IMR-90 (cell line): ENCODE measurements around the gene ZFYVE28. TPM values are rescaled to one million over a fixed set of nuclear protein-coding genes. Genes with fewer than 3 reads are reported as not detected.

Experiments
- ATAC-seq: fragments of 200-7000 bp; cut with Tn5 transposase; 2 replicates; pipeline ENCODE4 v1.9.1; 2020; ENCODE audit warnings: low read depth, mild to moderate bottlenecking, moderate library complexity
- BruUV-seq: library from RNA; stranded (reverse); fragments of 400-500 nt; replicated peaks from 2 replicates; lab custom pipeline; 2021; lab: Mats Ljungman, UMichigan
- CTCF ChIA-PET: fragments of 300-600 bp; formaldehyde crosslinking; extraction: SDS; loops from one replicate; lab custom pipeline; 2021; ENCODE audit warnings: antibody characterized with exemption; lab: Yijun Ruan, JAX
- POLR2A ChIA-PET: fragments of 300-600 bp; sonication (Branson Sonifier 250); formaldehyde crosslinking; loops from one replicate; lab custom pipeline; 2022; ENCODE audit warnings: antibody characterized with exemption; ENCODE audit not compliant: unreplicated experiment; lab: Charles Lee
- DNase-seq: peaks from one replicate; pipeline ENCODE4 v3.0.0; 2013
- H2AFZ ChIP-seq: replicated peaks from 2 replicates; pipeline ENCODE3; 2013; ENCODE audit warnings: low read length, mild to moderate bottlenecking; ENCODE audit not compliant: poor library complexity
- H2AK5ac ChIP-seq: 2 replicates; pipeline ENCODE4 v1.6.1; 2013; ENCODE audit warnings: low read depth, low read length, inconsistent platforms
- H2AK9ac ChIP-seq: replicated peaks from 2 replicates; pipeline ENCODE3; 2013; ENCODE audit warnings: mild to moderate bottlenecking, low read depth, low read length, moderate library complexity; ENCODE audit not compliant: poor library complexity
- H2BK120ac ChIP-seq: 2 replicates; pipeline ENCODE4 v1.6.1; 2013; ENCODE audit warnings: low read depth, low read length, inconsistent platforms
- H2BK15ac ChIP-seq: 3 replicates; pipeline ENCODE4 v1.6.1; 2013; ENCODE audit warnings: low read depth, low read length, inconsistent platforms
- H2BK20ac ChIP-seq: 2 replicates; pipeline ENCODE4 v1.6.1; 2013; ENCODE audit warnings: low read depth, mild to moderate bottlenecking, inconsistent platforms, low read length, moderate library complexity
- H2BK5ac ChIP-seq: 2 replicates; pipeline ENCODE4 v1.6.1; 2013; ENCODE audit warnings: mild to moderate bottlenecking, low read depth, low read length, inconsistent platforms; ENCODE audit not compliant: poor library complexity, severe bottlenecking
- H3K14ac ChIP-seq: replicated peaks from 2 replicates; pipeline ENCODE4 v1.6.1; 2013; ENCODE audit warnings: low read depth, low read length, inconsistent platforms
- H3K18ac ChIP-seq: 2 replicates; pipeline ENCODE4 v1.6.1; 2013; ENCODE audit warnings: low read depth, low read length, control low read depth
- H3K23ac ChIP-seq: 2 replicates; pipeline ENCODE4 v1.6.1; 2013; ENCODE audit warnings: low read depth, low read length, inconsistent platforms
- H3K27ac ChIP-seq: 2 replicates; pipeline ENCODE4 v1.5.1; 2013; ENCODE audit warnings: mild to moderate bottlenecking, control low read depth, low read length; ENCODE audit not compliant: insufficient read depth
- H3K27me3 ChIP-seq: 2 replicates; pipeline ENCODE4 v1.6.1; 2013; ENCODE audit warnings: low read length; ENCODE audit not compliant: control insufficient read depth, insufficient read depth
- H3K36me3 ChIP-seq: 2 replicates; pipeline ENCODE4 v1.6.1; 2013; ENCODE audit warnings: low read length, mixed read lengths; ENCODE audit not compliant: control insufficient read depth, insufficient read depth
- H3K4ac ChIP-seq: 2 replicates; pipeline ENCODE4 v1.6.1; 2013; ENCODE audit warnings: low read depth, low read length, inconsistent platforms
- H3K4me1 ChIP-seq: 2 replicates; pipeline ENCODE4 v1.6.1; 2013; ENCODE audit warnings: low read length, mixed read lengths; ENCODE audit not compliant: control insufficient read depth, insufficient read depth
- H3K4me2 ChIP-seq: 2 replicates; pipeline ENCODE4 v1.6.1; 2013; ENCODE audit warnings: low read depth, mild to moderate bottlenecking, control low read depth, low read length, moderate library complexity
- H3K4me3 ChIP-seq: 2 replicates; pipeline ENCODE4 v1.5.1; 2013; ENCODE audit warnings: low read depth, mild to moderate bottlenecking, control low read depth, low read length, moderate library complexity; ENCODE audit not compliant: insufficient read depth
- H3K56ac ChIP-seq: 2 replicates; pipeline ENCODE4 v1.6.1; 2013; ENCODE audit warnings: low read length, inconsistent platforms; ENCODE audit not compliant: insufficient read depth; ENCODE audit errors: extremely low read depth
- H3K79me1 ChIP-seq, 2 experiments: 2 replicates each; pipeline ENCODE4 v1.6.1; 2013; ENCODE audit warnings: low read length in 2 of 2, inconsistent platforms in 1 of 2, low read depth in 1 of 2
- H3K9ac ChIP-seq: 2 replicates; pipeline ENCODE4 v1.6.1; 2013; ENCODE audit warnings: low read depth, low read length, control low read depth
- H3K9me1 ChIP-seq: 2 replicates; pipeline ENCODE4 v1.6.1; 2013; ENCODE audit warnings: low read length, inconsistent platforms; ENCODE audit not compliant: insufficient read depth
- H3K9me3 ChIP-seq: 2 replicates; pipeline ENCODE4 v1.6.1; 2013; ENCODE audit warnings: low read length; ENCODE audit not compliant: control insufficient read depth, insufficient read depth
- H4K20me1 ChIP-seq: 2 replicates; pipeline ENCODE4 v1.6.1; 2013; ENCODE audit warnings: low read length, inconsistent platforms; ENCODE audit not compliant: insufficient read depth
- H4K5ac ChIP-seq: 2 replicates; pipeline ENCODE4 v1.6.1; 2013; ENCODE audit warnings: mild to moderate bottlenecking, low read depth, low read length, control low read depth
- H4K8ac ChIP-seq, 2 experiments: 2 replicates each; pipeline ENCODE4 v1.6.1; 2013; ENCODE audit warnings: low read depth in 2 of 2, low read length in 2 of 2, control low read depth in 1 of 2, inconsistent platforms in 1 of 2
- H4K91ac ChIP-seq: 2 replicates; pipeline ENCODE4 v1.6.1; 2013; ENCODE audit warnings: low read depth, low read length, inconsistent platforms; ENCODE audit not compliant: insufficient read depth
- BHLHE40 ChIP-seq: fragments of 150-350 bp; IDR thresholded peaks from 2 replicates; pipeline ENCODE4 v1.6.1; 2016; ENCODE audit warnings: mild to moderate bottlenecking, low read depth, low read length
- CEBPB ChIP-seq: IDR thresholded peaks from 2 replicates; pipeline ENCODE4 v1.6.1; 2012; ENCODE audit warnings: low read depth, low read length, improper control_type of control experiment
- CHD1 ChIP-seq: IDR thresholded peaks from 2 replicates; pipeline ENCODE4 v1.6.1; 2012; ENCODE audit warnings: low read depth, low read length, improper control_type of control experiment
- CTCF ChIP-seq: conservative IDR thresholded peaks from 2 replicates; pipeline ENCODE4 v1.5.1; 2012; ENCODE audit warnings: mild to moderate bottlenecking, low read depth, low read length, improper control_type of control experiment
- ELK1 ChIP-seq: fragments of 150-350 bp; IDR thresholded peaks from 2 replicates; pipeline ENCODE4 v1.6.1; 2016; ENCODE audit warnings: low read depth, mild to moderate bottlenecking, low read length, moderate library complexity, borderline replicate concordance
- FOS ChIP-seq: fragments of 150-350 bp; IDR thresholded peaks from 2 replicates; pipeline ENCODE4 v1.6.1; 2016; ENCODE audit warnings: low read depth, low read length
- MAFK ChIP-seq: IDR thresholded peaks from 2 replicates; pipeline ENCODE4 v1.6.1; 2012; ENCODE audit warnings: low read depth, low read length, improper control_type of control experiment
- MAZ ChIP-seq: IDR thresholded peaks from 2 replicates; pipeline ENCODE4 v1.6.1; 2012; ENCODE audit warnings: low read depth, mild to moderate bottlenecking, low read length, improper control_type of control experiment, moderate library complexity, borderline replicate concordance
- MXI1 ChIP-seq: IDR thresholded peaks from 2 replicates; pipeline ENCODE4 v1.6.1; 2012; ENCODE audit warnings: low read depth, mild to moderate bottlenecking, low read length, moderate library complexity, borderline replicate concordance
- NFE2L2 ChIP-seq: fragments of 150-350 bp; IDR thresholded peaks from 2 replicates; pipeline ENCODE4 v1.6.1; 2016; ENCODE audit warnings: low read depth, mild to moderate bottlenecking, low read length
- POLR2A ChIP-seq: IDR thresholded peaks from 2 replicates; pipeline ENCODE4 v1.6.1; 2012; ENCODE audit warnings: mild to moderate bottlenecking, low read depth, low read length
- SMC3 ChIP-seq: fragments of 150-350 bp; IDR thresholded peaks from 2 replicates; pipeline ENCODE4 v1.6.1; 2016; ENCODE audit warnings: low read depth, mild to moderate bottlenecking, antibody characterized with exemption, low read length, moderate library complexity
- WGBS, 2 experiments: methylation state at CpG; one replicate each; pipeline versions ENCODE4 v1.1.5 to v1.1.7; 2013; ENCODE audit warnings: missing lambda C conversion rate in 2 of 2; ENCODE audit not compliant: insufficient read length in 1 of 2; ENCODE audit errors: extremely low coverage in 2 of 2; 5-methylcytosine and 5-hydroxymethylcytosine counted together
- dilution Hi-C: fragments of 300-500 bp; cut with HindIII; formaldehyde crosslinking; loops from one replicate; pipeline ENCODE4 v1.14.3; 2018; ENCODE audit warnings: low sequenced_read_pairs; ENCODE audit not compliant: unreplicated experiment
- in situ Hi-C: fragments of 300-500 bp; cut with MboI; formaldehyde crosslinking; loops from 3 replicates; pipeline ENCODE4 v1.14.3; 2019; ENCODE audit warnings: low sequenced_read_pairs, inconsistent platforms, mixed read lengths
- intact Hi-C: fragments of 100-400 bp; cut with micrococcal nuclease; formaldehyde crosslinking; loops from 2 replicates; pipeline ENCODE4 v1.10.0; 2022
- polyA plus RNA-seq, 3 experiments: library from polyadenylated mRNA; depleted of rRNA; stranded (reverse); fragments of >200 nt; gene quantifications; 2 replicates each; pipeline ENCODE4 v1.2.3, GENCODE V29; 2012; ENCODE audit warnings: low replicate concordance in 1 of 3
- total RNA-seq: library from RNA; depleted of rRNA; stranded (reverse); fragments of >200 nt; gene quantifications from 2 replicates; pipeline ENCODE4 v1.2.3, GENCODE V29; 2012

Gene ZFYVE28
- total and polyA plus RNA-seq, 2 of the 4 experiments (the other 2 are of a cell fraction) = 0.36 to 1.2 TPM

GRCh38 chr4:2248044-2248780 is 170.2 kb downstream of the ZFYVE28 start:
- H2BK5ac ChIP-seq = no peak overlapping the region
- H4K5ac ChIP-seq = no peak overlapping the region
- H3K27ac ChIP-seq = no peak overlapping the region
- peaks cover 17% of the 10 kb centered on the region for H4K20me1 ChIP-seq
- no peak overlapping the region for H3K4ac ChIP-seq
- in situ Hi-C loops = no loop called here
- H2BK20ac ChIP-seq = no peak overlapping the region
- dilution Hi-C loops = no loop called here
- H3K9me3 ChIP-seq = no peaks in the 10 kb centered on the region
- ChIA-PET CTCF (no interaction called here), POLR2A (no interaction called here)
- no peak overlapping the region for H2BK120ac ChIP-seq
- intact Hi-C loops = no loop called here
- H3K4me3 ChIP-seq = no peak overlapping the region
- H4K91ac ChIP-seq = no peak overlapping the region
- H2AFZ ChIP-seq = no peak overlapping the region
- H3K79me1 ChIP-seq = peaks cover 0 to 8% of the 10 kb centered on the region in 2 experiments; a peak in 1 of 4 replicates
- H3K36me3 ChIP-seq = peaks cover 44% of the 10 kb centered on the region
- ATAC-seq = no peak
- no TSS peak for BruUV-seq
- H3K9me1 ChIP-seq = 0 out of 2 replicates have a peak, but pooled peaks cover 3% of the 10 kb centered on the region
- H3K23ac ChIP-seq = no peak overlapping the region
- peak overlapping the region; percentile 39 for H2AK9ac ChIP-seq
- no peak overlapping the region for H3K4me2 ChIP-seq
- 88% methylated on average over 3 of the region's 21 CpGs; no CpG with 5 or more reads in 1 of the 2 experiments for WGBS, 2 experiments
- no peak for DNase-seq
- H3K4me1 ChIP-seq = peaks cover 3% of the 10 kb centered on the region; the same call in 1 of the 2 replicates
- no peaks in the 10 kb centered on the region for H3K27me3 ChIP-seq
- H2AK5ac ChIP-seq = no peak overlapping the region
- H2BK15ac ChIP-seq = no peak overlapping the region
- H3K14ac ChIP-seq = no peak overlapping the region
- no peak overlapping the region for H4K8ac ChIP-seq
- H3K9ac ChIP-seq = no peak overlapping the region
- no peak overlapping the region for H3K18ac ChIP-seq
- TF ChIP-seq SMC3 = no peak
- no peak for TF ChIP-seq FOS
- TF ChIP-seq POLR2A = no peak
- TF ChIP-seq MXI1 = no peak
- TF ChIP-seq MAZ = no peak
- no peak for TF ChIP-seq BHLHE40
- TF ChIP-seq ELK1 = no peak
- no peak for TF ChIP-seq CTCF
- no peak for TF ChIP-seq MAFK
- no peak for TF ChIP-seq NFE2L2
- no peak for TF ChIP-seq CHD1
- TF ChIP-seq CEBPB = no peak
- H3K56ac ChIP-seq = no peak overlapping the region
